HepG2 (cell line): ENCODE measurements around the gene TAMM41. TPM values are rescaled to one million over a fixed set of nuclear protein-coding genes. Genes with fewer than 3 reads are reported as not detected.
A peak's percentile ranks its signal among the peaks of the same experiment; 100 is the strongest.

ENCODE experiments used
- ATAC-seq: fragments of 200-7000 bp; cut with Tn5 transposase; 3 replicates; pipeline ENCODE4 v1.9.1; 2020; ENCODE audit warnings: mild to moderate bottlenecking, moderate library complexity
- BruUV-seq: library from RNA; stranded (reverse); fragments of 400-500 nt; replicated peaks from 2 replicates; lab custom pipeline; 2021; lab: Mats Ljungman, UMichigan
- CTCF ChIA-PET: fragments of 300-600 bp; formaldehyde crosslinking; extraction: SDS; loops from one replicate; lab custom pipeline; 2021; ENCODE audit warnings: low total read pairs, inconsistent platforms, low intra/inter-chr PET ratio; lab: Yijun Ruan, JAX
- POLR2A ChIA-PET: fragments of 350-600 bp; sonication (Branson Sonifier 250); formaldehyde crosslinking; loops from one replicate; lab custom pipeline; 2020; ENCODE audit warnings: antibody characterized with exemption, inconsistent platforms; lab: Yijun Ruan, JAX
- DNase-seq: peaks from one replicate; pipeline ENCODE4 v3.0.0-alpha.2; 2015; ENCODE audit warnings: low spot score
- FAIRE-seq: peaks from 3 replicates; lab custom pipeline; 2011; peaks lifted over from hg19 to GRCh38; lab: Jason Lieb, UNC
- H2AFZ ChIP-seq: one replicate; pipeline ENCODE4 v1.6.1; 2011; ENCODE audit warnings: low read length, inconsistent platforms
- H3K27ac ChIP-seq: fragments of 300-600 bp; 3 replicates; pipeline ENCODE4 v1.8.0; 2011; ENCODE audit warnings: mixed run types, mild to moderate bottlenecking, mixed read lengths, low read length, inconsistent platforms; ENCODE audit not compliant: insufficient read depth; ENCODE audit errors: extremely low read length
- H3K27me3 ChIP-seq, 2 experiments: fragments of 200-600 bp in 1 of 2; 2 replicates in 1 of 2; 3 replicates in 1 of 2; pipeline versions ENCODE4 v1.6.0 to v1.8.0; 2011; ENCODE audit warnings: low read length in 2 of 2, mild to moderate bottlenecking in 2 of 2, moderate library complexity in 2 of 2, inconsistent platforms in 1 of 2; ENCODE audit not compliant: insufficient read depth in 2 of 2, control insufficient read depth in 1 of 2
- H3K36me3 ChIP-seq, 2 experiments: fragments of 200-600 bp in 1 of 2; replicated peaks in 1 of 2; 2 replicates in 1 of 2; 3 replicates in 1 of 2; pipeline versions ENCODE4 v1.5.1 to v1.8.0; 2011; ENCODE audit warnings: low read length in 2 of 2, inconsistent platforms in 1 of 2; ENCODE audit not compliant: insufficient read depth in 2 of 2, control insufficient read depth in 1 of 2
- H3K4me1 ChIP-seq: 2 replicates; pipeline ENCODE4 v1.5.1; 2012; ENCODE audit warnings: low read length, inconsistent platforms; ENCODE audit not compliant: insufficient read depth
- H3K4me2 ChIP-seq: 2 replicates; pipeline ENCODE4 v1.6.0; 2011; ENCODE audit warnings: low read depth, low read length, inconsistent platforms
- H3K4me3 ChIP-seq, 3 experiments: fragments of 200-600 bp in 1 of 3; sonication (generic), shearing (Covaris generic) in 1 of 3; replicated peaks in 1 of 3; 2 replicates each; pipeline ENCODE4 v1.5.1; 2011 to 2016; ENCODE audit warnings: low read length in 3 of 3, inconsistent platforms in 2 of 3, low read depth in 2 of 3, mild to moderate bottlenecking in 2 of 3, control low read depth in 1 of 3, mixed read lengths in 1 of 3; ENCODE audit not compliant: insufficient read depth in 1 of 3
- H3K79me2 ChIP-seq: one replicate; pipeline ENCODE4 v1.6.1; 2011; ENCODE audit warnings: low read length, inconsistent platforms; ENCODE audit not compliant: insufficient read depth
- H3K9ac ChIP-seq: 2 replicates; pipeline ENCODE4 v1.6.0; 2011; ENCODE audit warnings: mild to moderate bottlenecking, low read depth, low read length, inconsistent platforms; ENCODE audit not compliant: insufficient read depth
- H3K9me3 ChIP-seq: 2 replicates; pipeline ENCODE4 v1.5.1; 2012; ENCODE audit warnings: mild to moderate bottlenecking, low read length
- H4K20me1 ChIP-seq: 2 replicates; pipeline ENCODE4 v1.6.0; 2011; ENCODE audit warnings: inconsistent platforms, mild to moderate bottlenecking, low read length, moderate library complexity; ENCODE audit not compliant: insufficient read depth
- BCLAF1 ChIP-seq: fragments of 450-650 bp; IDR thresholded peaks from 2 replicates; pipeline ENCODE4 v1.6.1; 2017; ENCODE audit warnings: mild to moderate bottlenecking
- CBFB ChIP-seq: sonication (generic); formaldehyde crosslinking; IDR thresholded peaks from 2 replicates; pipeline ENCODE4 v1.4.0; 2020; ENCODE audit warnings: missing genetic modification reagents
- DDIT3 ChIP-seq: sonication (generic); formaldehyde crosslinking; IDR thresholded peaks from 2 replicates; pipeline ENCODE4 v1.4.0; 2020; ENCODE audit warnings: mild to moderate bottlenecking, missing genetic modification reagents
- KMT2A ChIP-seq: sonication (generic); formaldehyde crosslinking; IDR thresholded peaks from 2 replicates; pipeline ENCODE4 v1.4.0; 2020; ENCODE audit warnings: missing genetic modification reagents
- PITX1 ChIP-seq: sonication (generic); formaldehyde crosslinking; IDR thresholded peaks from 2 replicates; pipeline ENCODE4 v1.5.1; 2020; ENCODE audit warnings: mild to moderate bottlenecking, missing genetic modification reagents
- SIN3B ChIP-seq: fragments of 150-350 bp; IDR thresholded peaks from 2 replicates; pipeline ENCODE4 v1.6.1; 2014; ENCODE audit warnings: low read length
- SOX5 ChIP-seq: IDR thresholded peaks from 2 replicates; pipeline ENCODE4 v1.6.1; 2016; ENCODE audit warnings: borderline replicate concordance
- ZBTB25 ChIP-seq: IDR thresholded peaks from 2 replicates; pipeline ENCODE4 v1.6.1; 2018; ENCODE audit warnings: missing genetic modification reagents
- ZFP62 ChIP-seq: sonication (generic); formaldehyde crosslinking; IDR thresholded peaks from 2 replicates; pipeline ENCODE4 v1.4.0; 2020; ENCODE audit warnings: missing genetic modification reagents
- ZFY ChIP-seq: sonication (generic); formaldehyde crosslinking; IDR thresholded peaks from 2 replicates; pipeline ENCODE4 v1.4.0; 2020; ENCODE audit warnings: missing genetic modification reagents
- ZIK1 ChIP-seq: sonication (generic); formaldehyde crosslinking; IDR thresholded peaks from 2 replicates; pipeline ENCODE4 v1.5.0; 2020; ENCODE audit warnings: mild to moderate bottlenecking, low read depth, missing genetic modification reagents, borderline replicate concordance
- ZNF260 ChIP-seq: sonication (generic); formaldehyde crosslinking; IDR thresholded peaks from 2 replicates; pipeline ENCODE4 v1.4.0; 2020; ENCODE audit warnings: missing genetic modification reagents, low read depth, mild to moderate bottlenecking, borderline replicate concordance
- ZNF329 ChIP-seq: sonication (generic); formaldehyde crosslinking; IDR thresholded peaks from 2 replicates; pipeline ENCODE4 v1.9.0; 2021; ENCODE audit warnings: low read depth, mild to moderate bottlenecking, missing genetic modification reagents
- ZNF331 ChIP-seq: sonication (generic); formaldehyde crosslinking; IDR thresholded peaks from 2 replicates; pipeline ENCODE4 v1.4.0; 2020; ENCODE audit warnings: missing genetic modification reagents
- ZNF335 ChIP-seq: sonication (generic); formaldehyde crosslinking; IDR thresholded peaks from 2 replicates; pipeline ENCODE4 v1.4.0; 2020; ENCODE audit warnings: missing genetic modification reagents
- ZNF350 ChIP-seq: sonication (generic); formaldehyde crosslinking; IDR thresholded peaks from 2 replicates; pipeline ENCODE4 v1.4.0; 2020; ENCODE audit warnings: mild to moderate bottlenecking, low read depth, missing genetic modification reagents, borderline replicate concordance
- ZNF362 ChIP-seq: sonication (generic); formaldehyde crosslinking; IDR thresholded peaks from 2 replicates; pipeline ENCODE4 v1.4.0; 2020; ENCODE audit warnings: missing genetic modification reagents, mild to moderate bottlenecking, borderline replicate concordance
- ZNF746 ChIP-seq: sonication (generic); formaldehyde crosslinking; IDR thresholded peaks from 2 replicates; pipeline ENCODE4 v1.8.0; 2022; ENCODE audit warnings: mild to moderate bottlenecking, missing genetic modification reagents
- ZNF766 ChIP-seq: sonication (generic); formaldehyde crosslinking; IDR thresholded peaks from 2 replicates; pipeline ENCODE4 v1.5.0; 2020; ENCODE audit warnings: missing genetic modification reagents, borderline replicate concordance
- ZNF777 ChIP-seq: sonication (generic); formaldehyde crosslinking; IDR thresholded peaks from 2 replicates; pipeline ENCODE4 v1.4.0; 2020; ENCODE audit warnings: missing genetic modification reagents
- WGBS: methylation state at CpG from one replicate; pipeline ENCODE4 v1.1.6; 2017; ENCODE audit warnings: low lambda C conversion rate; 5-methylcytosine and 5-hydroxymethylcytosine counted together
- in situ Hi-C: cut with HindIII; loops from 2 replicates; pipeline ENCODE4 v1.10.0; 2017; ENCODE audit warnings: low pct_unique_long_range_greater_than_20kb; ENCODE audit not compliant: extremely low pct_ligation_motif_present
- intact Hi-C: fragments of 100-400 bp; cut with micrococcal nuclease; formaldehyde crosslinking; loops from one replicate; pipeline ENCODE4 v1.10.0; 2022; ENCODE audit not compliant: unreplicated experiment
- polyA plus RNA-seq, 8 experiments: library from polyadenylated mRNA; depleted of rRNA in 3 of 8; stranded (reverse) in 7 of 8; unstranded in 1 of 8; fragments of >200 nt; fragmentation: Illumina TruSeq in 4 of 8; extraction: Trizol in 4 of 8; gene quantifications; 2 replicates each; pipeline versions ENCODE4 v1.2.1 to v1.2.3, GENCODE V29; 2011 to 2016; ENCODE audit warnings: low read depth in 4 of 8, missing spikeins in 1 of 8, mixed read lengths in 1 of 8; ENCODE audit not compliant: insufficient read depth in 1 of 8
- total RNA-seq, 5 experiments: library from RNA; depleted of rRNA; stranded (reverse); fragments of >200 nt; fragmentation: Illumina TruSeq; extraction: Trizol; gene quantifications; 2 replicates each; pipeline ENCODE4 v1.2.3, GENCODE V29; 2016; ENCODE audit warnings: low read depth in 1 of 5

TAMM41 gene
- total and polyA plus RNA-seq, 2 of the 13 experiments (the other 11 are each of a cell fraction or from before 2014, with no cell fraction given) = 9.9 to 12.2 TPM

- H3K79me2 ChIP-seq = peaks cover 20% of the 10 kb centered on the region
- no peak overlapping the region for H3K4me3 ChIP-seq
- no peaks in the 10 kb centered on the region for H3K9me3 ChIP-seq
- H3K4me2 ChIP-seq = peak overlapping the region; percentile 87
- H3K27ac ChIP-seq = no peak overlapping the region
- H4K20me1 ChIP-seq = no peaks in the 10 kb centered on the region
- no peak overlapping the region for H2AFZ ChIP-seq
- intact Hi-C loops = loop anchor here (5.0 kb wide), 1 partner anchor 188 kb away; no protein-coding TSS in a partner anchor
- peaks cover 15 to 29% of the 10 kb centered on the region in 2 experiments; a peak in 4 of 5 replicates for H3K36me3 ChIP-seq
- WGBS = 94% methylated on average over 5 of the region's 5 CpGs
- H3K27me3 ChIP-seq = peaks cover 0 to 8% of the 10 kb centered on the region in 2 experiments; a peak in 1 of 5 replicates
- FAIRE-seq = no peak
- H3K4me1 ChIP-seq = peaks cover 27% of the 10 kb centered on the region
- no peak for DNase-seq
- ATAC-seq = no peak
- CTCF ChIA-PET = no interaction called here
- in situ Hi-C loops = no loop called here
- TF ChIP-seq PITX1 (CRISPR knock-in tag) (no peak), CBFB (CRISPR knock-in tag) (no peak), ZBTB25 (CRISPR knock-in tag) (no peak), KMT2A (CRISPR knock-in tag) (no peak), ZNF331 (CRISPR knock-in tag) (no peak), ZNF746 (no peak), ZNF329 (no peak), BCLAF1 (no peak), ZNF777 (CRISPR knock-in tag) (no peak), ZIK1 (CRISPR knock-in tag) (no peak), ZNF260 (no peak), ZFP62 (no peak), ZNF362 (CRISPR knock-in tag) (no peak), ZFY (no peak), SOX5 (CRISPR knock-in tag) (no peak), ZNF350 (CRISPR knock-in tag) (no peak), ZNF766 (no peak), DDIT3 (CRISPR knock-in tag) (no peak), SIN3B (no peak), ZNF335 (CRISPR knock-in tag) (no peak)
- POLR2A ChIA-PET = no interaction called here
- no TSS peak for BruUV-seq
- H3K9ac ChIP-seq = peak overlapping the region; percentile 28
Observed at GRCh38 chr3:11844891-11845290, 1.8 kb downstream of the TAMM41 start.
